ENCODE data around the gene ABI3BP. TPM values are rescaled to one million over a fixed set of nuclear protein-coding genes. Genes with fewer than 3 reads are reported as not detected.

Gene ABI3BP
- total RNA-seq, 1 donor from 2014 or later = 7.3 TPM

DNA sequence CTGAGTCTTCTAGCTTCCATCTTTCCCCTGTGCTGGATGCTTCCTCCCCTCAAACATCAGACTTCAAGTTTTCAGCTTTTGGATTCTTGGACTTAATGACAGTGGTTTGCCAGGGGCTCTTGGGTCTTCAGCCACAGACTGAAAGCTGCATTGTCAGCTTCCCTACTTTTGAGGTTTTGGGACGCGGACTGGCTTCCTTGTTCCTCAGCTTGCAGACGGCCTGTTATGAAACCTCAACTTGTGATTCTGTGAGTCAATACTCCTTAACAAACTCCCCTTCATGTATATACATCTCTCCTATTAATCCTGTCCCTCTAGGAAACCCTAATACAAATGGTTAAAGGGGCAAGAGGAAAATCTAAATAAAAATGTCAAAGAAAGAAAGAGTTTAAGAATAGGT lies 100.1 kb downstream of the ABI3BP start:
- no peak for DNase-seq (ENCODE audit: extremely low read depth, low read depth, low spot score)

DNA sequence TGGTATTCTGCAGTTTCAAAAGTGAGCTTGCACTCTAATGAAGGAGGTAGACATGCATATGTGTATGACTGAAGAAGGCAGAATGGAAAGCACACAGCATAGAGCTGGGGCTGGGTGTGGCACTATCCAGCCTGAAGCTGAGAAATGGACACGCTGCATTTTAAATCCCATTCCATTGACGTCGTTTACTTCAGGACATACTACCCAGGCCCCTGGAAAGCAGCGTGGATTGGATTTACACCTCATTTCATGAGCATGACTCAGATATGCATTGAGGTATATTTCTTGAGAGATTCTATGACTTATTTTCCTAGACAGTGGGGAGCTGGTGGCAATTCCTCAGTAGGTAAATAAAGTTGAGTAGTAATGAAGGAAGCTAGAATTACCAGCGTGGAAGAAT lies 101.4 kb downstream of the ABI3BP start:
- no peak for DNase-seq (ENCODE audit: extremely low read depth, low read depth, low spot score)

DNA sequence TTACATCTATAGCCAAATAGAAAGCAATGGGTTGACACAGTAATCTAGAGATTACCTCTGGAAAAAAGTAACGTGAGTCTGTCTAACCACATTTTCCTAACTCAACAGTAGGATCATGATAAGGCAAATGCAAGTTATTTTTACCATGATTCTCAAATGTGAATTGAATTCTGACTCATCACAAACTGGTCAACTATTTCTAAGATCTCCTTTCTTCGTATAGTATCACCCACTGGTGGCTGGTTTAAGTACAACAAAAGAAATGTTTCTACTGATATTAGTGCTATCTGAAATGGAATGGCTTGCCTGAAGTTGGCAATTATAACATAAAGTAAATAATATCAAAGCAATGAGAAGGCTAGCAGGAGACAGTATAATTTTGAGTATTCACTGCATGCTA lies 102.2 kb downstream of the ABI3BP start:
- no peak for DNase-seq (ENCODE audit: extremely low read depth, low read depth, low spot score)

DNA sequence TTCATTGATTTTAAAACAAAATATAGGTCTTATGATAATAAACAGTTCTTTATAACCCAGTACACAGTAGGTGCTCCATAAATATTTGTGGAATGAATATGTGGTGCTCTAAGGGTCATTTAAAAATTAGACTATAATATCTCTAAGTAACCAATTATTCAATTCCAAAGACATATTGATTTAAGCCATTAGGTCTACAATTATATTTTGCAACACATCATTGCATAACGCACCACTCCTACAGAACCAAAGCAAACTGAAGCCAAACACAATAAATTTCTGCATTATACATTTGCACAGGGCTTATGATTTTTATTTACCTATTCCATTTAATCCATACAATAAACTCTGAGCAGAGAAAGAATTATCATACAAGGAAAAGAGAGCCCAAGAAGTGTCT lies 104.3 kb downstream of the ABI3BP start:
- DNase-seq (ENCODE audit: extremely low read depth, low read depth, low spot score) = no peak

DNA sequence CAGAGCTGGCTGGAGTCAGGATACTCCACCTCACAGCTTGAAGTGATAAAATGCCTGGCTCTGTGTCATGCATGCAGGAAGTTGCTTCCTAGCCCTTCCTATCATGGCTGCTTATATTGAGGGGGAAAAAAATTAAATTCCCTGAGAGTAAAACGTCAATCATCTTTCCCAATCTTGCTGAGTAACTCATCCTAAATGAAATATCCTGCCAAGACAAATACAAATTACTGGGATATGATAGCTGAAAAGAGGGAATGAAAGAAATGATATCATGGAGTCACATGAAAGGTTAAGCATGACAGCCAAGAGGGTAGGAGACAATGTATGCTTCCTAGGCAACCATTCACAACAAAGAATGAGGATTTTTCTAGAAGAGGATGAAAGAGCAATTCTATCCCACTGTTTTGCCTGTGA lies 110.6 kb downstream of the ABI3BP start:
- no peak for DNase-seq (ENCODE audit: extremely low read depth, low read depth, low spot score)

DNA sequence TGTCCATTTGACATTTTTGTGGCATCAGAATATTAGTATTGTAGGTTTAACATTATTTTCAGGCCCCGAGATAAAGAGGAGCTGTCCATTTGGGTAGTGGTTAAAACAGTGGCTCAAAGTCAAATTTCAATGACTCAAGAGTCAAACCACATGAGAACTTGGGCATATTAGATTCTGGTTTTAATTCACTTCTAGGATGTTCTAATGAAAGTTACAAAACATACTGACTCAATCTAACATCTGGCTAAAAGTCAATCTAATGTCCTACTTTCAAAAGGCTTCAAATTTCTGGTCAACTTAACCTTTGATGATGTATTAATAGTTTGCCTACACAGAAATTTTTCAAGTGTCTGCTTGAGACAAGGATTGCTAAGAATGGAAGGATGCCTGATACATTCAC lies 112.4 kb downstream of the ABI3BP start:
- no peak for DNase-seq (ENCODE audit: extremely low read depth, low read depth, low spot score)

DNA sequence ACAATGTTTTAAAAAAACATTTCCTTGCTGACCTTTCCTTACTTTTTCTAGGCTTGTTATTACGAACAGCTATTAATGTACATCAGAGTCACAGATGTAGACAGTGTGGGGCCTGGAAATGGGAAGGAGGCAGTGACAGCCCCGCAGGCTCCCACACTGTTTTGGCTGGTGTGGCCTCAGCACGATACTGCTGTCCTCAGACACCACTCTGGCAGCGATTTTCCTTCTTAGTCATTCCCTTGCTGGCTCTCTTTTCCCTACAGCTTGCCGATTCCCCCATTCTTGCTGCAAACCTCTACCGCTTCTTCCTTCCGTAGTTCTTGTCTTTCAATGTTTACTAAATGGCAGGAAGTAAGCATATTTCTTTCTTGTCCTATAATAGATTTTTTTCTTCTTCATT lies 113.1 kb downstream of the ABI3BP start:
- DNase-seq (ENCODE audit: extremely low read depth, low read depth, low spot score) = no peak

DNA sequence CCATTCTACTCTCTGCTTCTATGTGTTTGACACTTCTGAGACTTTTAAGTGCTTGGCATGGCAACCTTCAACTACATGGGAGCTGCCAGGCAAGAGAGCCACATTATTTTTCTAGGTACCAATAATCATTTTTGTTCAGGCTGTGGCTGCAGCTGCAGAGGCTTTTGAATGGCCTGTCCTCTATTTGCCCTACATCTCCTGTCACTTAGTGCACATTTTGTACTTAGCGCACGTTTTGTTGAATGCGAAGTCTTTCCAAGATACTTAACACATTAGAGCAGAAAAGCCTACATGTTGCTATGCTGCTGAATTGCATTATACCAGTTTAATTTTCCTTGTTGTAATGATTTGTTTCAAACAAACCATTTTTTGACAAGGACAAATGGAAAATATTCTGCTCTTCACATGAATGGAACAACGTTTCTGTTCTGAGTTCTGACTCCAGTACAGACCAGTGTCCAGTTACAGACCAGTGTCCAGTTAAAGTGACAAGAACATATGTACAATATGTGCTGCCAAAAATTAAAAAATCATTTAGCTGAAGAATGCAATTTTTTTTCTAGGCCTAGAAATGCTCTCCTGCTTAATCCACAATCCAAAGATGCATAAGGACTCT lies 113.9 kb downstream of the ABI3BP start:
- DNase-seq (ENCODE audit: extremely low read depth, low read depth, low spot score) = no peak

DNA sequence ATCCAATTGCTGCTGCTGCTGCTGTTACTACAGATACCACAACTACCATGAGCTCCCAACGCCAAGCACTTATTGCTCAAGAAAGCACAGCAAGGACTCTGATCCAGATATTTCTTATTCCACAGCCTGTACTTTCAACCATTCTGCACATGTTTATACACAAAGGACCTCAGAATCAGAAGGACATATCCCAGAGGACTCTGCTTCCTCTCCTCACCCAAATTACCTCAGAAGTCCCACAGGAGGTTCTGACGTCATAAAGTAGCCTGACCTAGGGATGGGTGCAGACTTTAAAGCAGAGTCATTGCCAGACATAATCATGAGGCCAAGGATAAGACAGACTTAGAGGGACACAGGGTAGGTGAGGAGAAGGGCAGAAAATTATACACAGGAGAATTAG lies 115.9 kb downstream of the ABI3BP start:
- no peak for DNase-seq (ENCODE audit: extremely low read depth, low read depth, low spot score)

DNA sequence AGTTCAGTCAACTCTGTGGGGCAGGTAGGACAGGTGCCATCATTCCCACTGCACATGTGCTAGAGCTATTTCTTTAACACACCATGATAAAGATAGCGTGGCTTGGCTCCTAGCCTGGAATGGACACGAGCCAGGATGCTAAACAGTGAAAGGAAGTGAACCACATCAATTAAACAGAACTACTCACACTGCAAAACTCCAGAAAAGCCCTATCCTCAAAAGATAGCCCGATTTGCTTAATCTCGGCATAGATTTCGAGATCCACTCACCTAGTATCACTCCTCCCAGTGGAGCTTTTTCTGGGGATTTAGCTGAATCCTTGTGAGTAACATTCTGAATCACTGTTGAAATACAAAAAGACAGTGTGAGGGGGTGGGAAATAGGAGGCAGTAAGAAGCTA lies 118.0 kb downstream of the ABI3BP start:
- peak; percentile 39 for DNase-seq (ENCODE audit: extremely low read depth, low read depth, low spot score)

DNA sequence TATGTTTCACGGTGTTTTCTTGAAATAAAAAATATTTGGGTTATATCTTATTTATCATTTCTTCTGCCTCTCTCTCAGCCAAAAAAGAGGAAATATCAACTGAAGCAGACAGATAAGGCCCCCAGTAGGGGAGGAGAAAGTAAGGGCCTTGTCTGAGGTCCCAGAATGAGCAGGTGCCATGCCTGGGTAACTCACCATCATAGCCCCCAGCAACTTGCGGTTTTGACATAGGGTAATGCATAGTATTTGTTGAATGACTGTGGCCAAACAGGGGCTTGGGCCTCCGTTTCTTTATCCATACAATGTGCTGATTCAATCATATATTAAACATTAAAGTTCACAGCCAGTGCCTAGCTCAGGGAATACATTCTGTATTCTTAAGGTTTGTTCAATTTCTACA lies 119.6 kb downstream of the ABI3BP start:
- DNase-seq (ENCODE audit: extremely low read depth, low read depth, low spot score) = no peak

DNA sequence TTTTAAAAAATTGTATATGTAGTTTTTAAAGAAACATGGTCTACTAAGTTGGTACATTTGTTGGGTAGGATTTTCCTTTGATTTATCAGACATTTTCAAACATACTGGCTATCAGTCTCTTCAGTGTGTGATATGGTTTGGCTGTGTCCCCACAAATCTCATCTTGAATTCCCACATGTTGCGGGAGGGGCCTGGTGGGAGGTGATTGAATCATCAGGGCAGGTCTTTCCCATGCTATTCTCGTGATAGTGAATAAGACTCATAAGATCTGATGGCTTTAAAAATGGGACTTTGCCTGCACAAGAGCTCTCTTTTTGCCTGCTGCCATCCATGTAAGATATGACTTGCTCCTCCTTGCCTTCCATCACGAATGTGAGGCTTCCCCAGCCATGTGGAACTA lies 121.9 kb downstream of the ABI3BP start:
- no peak for DNase-seq (ENCODE audit: extremely low read depth, low read depth, low spot score)

DNA sequence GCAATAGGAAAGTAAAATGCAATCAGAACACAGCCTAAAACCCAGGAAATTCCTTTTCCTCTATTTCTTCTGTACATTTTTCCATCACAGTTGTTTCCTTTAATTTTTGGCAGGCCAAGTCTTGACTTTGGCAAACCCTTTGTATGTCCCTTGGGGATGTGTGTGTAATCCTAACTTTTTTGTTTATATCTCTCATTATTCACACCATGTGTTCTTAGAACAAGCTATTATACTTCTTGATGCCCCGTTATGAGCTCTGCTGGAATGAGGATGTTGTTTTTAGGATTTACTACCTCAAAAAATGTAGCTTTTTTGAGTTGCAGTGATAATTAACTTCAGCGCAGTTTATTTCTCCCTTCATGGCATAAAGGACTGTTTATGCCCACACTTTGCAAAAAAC lies 123.4 kb downstream of the ABI3BP start:
- DNase-seq (ENCODE audit: extremely low read depth, low read depth, low spot score) = no peak

DNA sequence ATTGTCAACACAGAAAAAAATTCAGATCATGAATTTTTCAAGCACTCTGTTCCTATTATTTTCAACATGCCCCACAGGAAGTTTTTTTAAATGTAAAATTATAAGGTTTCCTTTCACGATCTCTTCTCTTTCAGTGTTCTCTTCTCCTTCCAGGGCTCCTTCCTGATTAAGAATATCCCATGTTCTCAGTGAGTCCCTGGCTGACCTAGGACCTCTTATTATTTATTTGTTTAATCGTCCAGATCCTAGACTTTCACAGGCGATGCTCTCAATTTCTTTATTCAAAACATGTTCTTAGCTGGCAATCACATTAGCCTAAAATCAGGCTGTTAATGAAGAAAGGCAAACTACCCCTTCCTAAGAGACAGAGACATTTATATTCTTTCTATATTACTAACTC lies 124.3 kb downstream of the ABI3BP start:
- no peak for DNase-seq (ENCODE audit: extremely low read depth, low read depth, low spot score)

DNA sequence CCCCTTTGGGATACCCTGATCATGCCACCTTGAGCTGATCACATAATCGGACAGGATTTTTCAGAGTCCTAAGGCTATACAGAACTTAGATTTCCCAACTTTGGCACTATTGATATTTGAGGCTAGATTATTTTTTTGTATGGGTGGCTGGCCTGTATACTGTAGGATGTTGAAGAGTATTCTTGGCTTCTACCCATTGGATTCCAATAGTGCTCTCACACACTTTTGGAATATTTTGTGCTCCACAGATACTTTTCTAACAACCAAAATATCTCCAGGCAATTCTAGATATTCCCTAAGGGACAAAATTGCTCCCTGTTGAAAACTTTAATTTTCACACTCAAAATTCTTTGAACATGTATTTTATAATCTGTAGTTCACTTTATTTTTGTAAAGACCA lies 125.1 kb downstream of the ABI3BP start:
- DNase-seq (ENCODE audit: extremely low read depth, low read depth, low spot score) = no peak

DNA sequence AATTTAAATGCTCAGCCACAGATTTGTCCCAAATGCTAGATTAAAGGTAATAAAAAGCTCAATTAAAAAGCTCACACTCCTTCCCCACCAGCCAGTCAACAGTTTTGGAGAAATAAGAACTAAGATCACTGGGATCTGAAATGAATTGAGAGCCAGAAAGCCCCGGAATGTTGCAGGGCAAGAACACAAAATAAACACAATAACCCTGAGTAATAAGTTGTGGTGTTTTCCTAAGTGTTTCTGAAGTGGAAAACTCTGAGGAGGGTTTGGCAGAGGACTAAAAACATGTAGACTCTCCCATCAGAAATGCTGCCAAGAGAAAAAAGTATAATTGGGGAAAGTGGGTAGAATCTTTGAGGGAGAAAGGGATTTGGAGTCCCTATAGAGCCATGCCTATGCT lies 127.8 kb downstream of the ABI3BP start:
- no peak for DNase-seq (ENCODE audit: extremely low read depth, low read depth, low spot score)

DNA sequence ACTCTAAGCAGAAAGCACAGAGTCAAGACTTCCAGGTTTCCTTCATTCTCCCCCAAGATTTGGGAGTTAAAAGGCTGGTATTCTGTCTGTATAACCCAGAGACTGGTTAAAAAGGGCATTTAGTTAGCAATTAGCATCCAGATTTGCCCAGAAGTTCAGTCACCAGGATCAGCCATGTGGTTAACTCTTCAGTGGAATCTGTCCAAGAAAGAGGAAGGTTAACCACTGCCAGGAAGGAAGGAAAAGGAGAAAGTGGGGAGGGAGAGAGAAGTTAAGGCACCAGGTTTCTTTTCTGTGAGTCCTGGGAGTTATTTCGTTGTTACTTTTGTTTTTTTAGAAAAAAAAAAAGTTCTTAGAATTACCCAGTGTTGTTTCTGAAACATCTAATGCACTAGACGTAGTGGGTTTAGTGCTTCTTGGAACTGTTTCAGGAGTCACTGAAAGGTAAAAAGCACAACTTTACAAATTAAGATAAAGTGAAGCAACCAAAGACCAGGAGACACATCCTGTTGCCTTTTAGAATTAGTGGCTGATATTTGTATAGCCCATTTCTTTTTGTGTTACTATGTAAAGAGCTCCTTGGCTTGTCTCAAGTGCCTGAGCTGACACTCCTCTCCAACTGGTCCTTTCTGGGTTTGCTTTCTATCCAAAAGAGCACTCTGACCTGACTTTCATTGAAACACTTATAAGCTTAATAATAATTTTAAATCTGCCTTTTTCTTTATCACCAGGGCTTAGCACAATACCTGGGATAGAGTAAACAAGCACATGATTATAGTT lies 128.6 kb downstream of the ABI3BP start:
- DNase-seq (ENCODE audit: extremely low read depth, low read depth, low spot score) = no peak

DNA sequence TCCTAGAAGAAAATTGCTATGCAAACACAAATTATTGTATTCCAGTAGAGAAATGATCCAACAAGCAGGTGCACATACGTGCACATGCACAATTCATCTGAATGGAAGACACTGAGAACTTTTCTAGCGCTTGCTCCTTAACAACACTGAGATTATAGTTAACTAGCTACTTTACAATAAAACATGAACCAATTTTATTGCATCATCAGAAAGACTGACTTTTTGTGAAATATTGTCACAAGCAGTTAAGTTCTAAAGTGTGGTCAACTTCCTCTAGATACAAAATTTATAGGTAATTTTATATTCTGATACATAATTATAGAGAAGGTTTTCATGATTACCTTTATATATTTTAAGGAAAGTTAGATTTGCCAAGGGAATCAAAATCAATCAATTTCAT lies 135.4 kb downstream of the ABI3BP start:
- DNase-seq (ENCODE audit: extremely low read depth, low read depth, low spot score) = no peak

DNA sequence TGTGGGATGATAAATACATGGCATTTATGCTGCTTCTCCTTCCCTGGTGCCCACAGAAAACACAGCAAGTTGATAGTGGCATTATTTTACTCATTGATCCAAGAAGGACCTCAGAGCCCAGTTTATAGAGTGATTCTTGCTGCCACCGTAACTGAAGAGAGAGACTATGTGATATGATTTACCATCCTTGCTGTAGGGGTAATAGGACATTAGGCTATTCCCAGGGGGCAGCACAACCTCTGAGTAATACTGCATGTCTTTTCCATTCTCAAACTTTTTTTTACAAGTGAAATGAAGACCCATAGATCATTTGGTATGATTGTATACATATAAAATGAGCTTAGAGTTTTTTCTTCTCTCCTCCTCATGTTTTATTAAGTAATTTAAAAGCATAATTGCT lies 136.4 kb downstream of the ABI3BP start:
- DNase-seq (ENCODE audit: extremely low read depth, low read depth, low spot score) = no peak

DNA sequence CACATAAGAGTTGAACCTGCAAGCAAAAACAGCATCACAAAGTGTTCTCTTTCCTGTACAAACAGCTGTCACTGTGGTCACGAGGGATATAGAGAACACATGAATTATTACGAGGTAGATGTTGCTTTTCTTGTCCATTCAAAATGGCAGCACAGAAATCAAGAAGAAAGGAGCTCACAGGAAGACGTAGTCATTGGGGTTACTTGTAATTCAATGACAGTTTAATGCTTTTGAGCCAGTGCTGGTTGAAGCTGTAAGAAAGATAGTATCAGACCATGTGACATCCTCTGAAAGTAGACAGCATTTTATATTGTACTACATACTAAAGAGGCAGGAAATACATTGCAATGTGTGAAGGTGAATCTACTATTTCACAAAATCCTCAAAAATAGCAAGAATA lies 140.4 kb downstream of the ABI3BP start:
- no peak for DNase-seq (ENCODE audit: extremely low read depth, low read depth, low spot score)

DNA sequence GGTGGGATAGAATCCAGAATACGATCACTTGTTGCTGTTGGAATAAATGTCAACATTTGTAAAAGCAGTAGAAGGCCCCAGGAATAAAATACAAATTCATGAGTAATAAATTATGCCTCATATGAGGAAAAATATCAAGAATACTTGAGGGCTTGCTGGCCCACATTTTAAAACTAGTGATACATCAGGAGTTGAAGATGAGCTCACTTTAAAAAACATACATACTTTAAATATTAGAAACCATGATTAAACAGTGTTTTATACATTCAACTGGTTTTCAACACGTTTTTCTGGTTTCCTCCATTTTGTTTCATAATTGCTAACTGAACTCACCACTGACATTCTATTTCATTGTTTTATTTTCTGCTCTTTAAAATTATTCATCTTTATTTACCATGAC lies 142.5 kb downstream of the ABI3BP start:
- DNase-seq (ENCODE audit: extremely low read depth, low read depth, low spot score) = no peak

DNA sequence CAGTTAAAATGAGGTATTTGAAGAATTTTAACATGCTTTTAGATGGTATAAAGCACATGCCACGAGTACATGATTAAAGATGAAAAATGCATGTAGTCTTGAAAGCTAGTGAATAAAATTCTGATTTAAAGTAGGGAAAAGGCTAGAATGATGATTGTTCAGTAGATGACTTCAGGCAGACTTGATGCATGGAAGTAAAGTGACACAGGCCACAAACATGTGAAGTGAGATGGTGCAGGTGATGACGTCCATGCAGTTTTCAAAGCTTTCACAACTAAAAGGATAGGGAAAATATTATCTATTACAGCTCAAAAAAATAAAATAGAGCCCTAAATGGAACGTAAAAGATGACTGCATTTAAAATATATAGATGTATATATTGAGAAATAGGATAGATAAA lies 143.1 kb downstream of the ABI3BP start:
- DNase-seq (ENCODE audit: extremely low read depth, low read depth, low spot score) = no peak

Data from glomerular endothelial cell (primary cell).